Esophagus muscularis mucosa (tissue), 4 donors: ENCODE data around the gene PRDM15.

ENCODE experiments used
- EP300 ChIP-seq: sonication (generic); formaldehyde crosslinking; IDR thresholded peaks from one replicate; pipeline ENCODE4 v1.6.1; 2017; ENCODE audit warnings: antibody characterized with exemption
- POLR2A ChIP-seq: fragments of 450-650 bp; IDR thresholded peaks from one replicate; pipeline ENCODE4 v1.6.1; 2017; ENCODE audit warnings: antibody characterized with exemption, moderate library complexity, mild to moderate bottlenecking, low read depth
- POLR2AphosphoS5 ChIP-seq, 2 donors: sonication (generic); formaldehyde crosslinking; IDR thresholded peaks; one replicate each; pipeline ENCODE4 v1.6.1; 2017; ENCODE audit warnings: antibody characterized with exemption in 2 of 2
- TF ChIP-seq, protein P1 (sequence below), 3 experiments: fragments of 200-600 bp in 2 of 3; fragments of 450-650 bp in 1 of 3; sonication (generic) in 2 of 3; IDR thresholded peaks; one replicate each; pipeline ENCODE4 v1.5.1; 2017 to 2019; ENCODE audit warnings: antibody characterized with exemption in 3 of 3, mild to moderate bottlenecking in 2 of 3, moderate library complexity in 1 of 3

GRCh38 chr21:41761934-41762635 is 117.1 kb downstream of the PRDM15 start:
- TF ChIP-seq, protein P1, sequence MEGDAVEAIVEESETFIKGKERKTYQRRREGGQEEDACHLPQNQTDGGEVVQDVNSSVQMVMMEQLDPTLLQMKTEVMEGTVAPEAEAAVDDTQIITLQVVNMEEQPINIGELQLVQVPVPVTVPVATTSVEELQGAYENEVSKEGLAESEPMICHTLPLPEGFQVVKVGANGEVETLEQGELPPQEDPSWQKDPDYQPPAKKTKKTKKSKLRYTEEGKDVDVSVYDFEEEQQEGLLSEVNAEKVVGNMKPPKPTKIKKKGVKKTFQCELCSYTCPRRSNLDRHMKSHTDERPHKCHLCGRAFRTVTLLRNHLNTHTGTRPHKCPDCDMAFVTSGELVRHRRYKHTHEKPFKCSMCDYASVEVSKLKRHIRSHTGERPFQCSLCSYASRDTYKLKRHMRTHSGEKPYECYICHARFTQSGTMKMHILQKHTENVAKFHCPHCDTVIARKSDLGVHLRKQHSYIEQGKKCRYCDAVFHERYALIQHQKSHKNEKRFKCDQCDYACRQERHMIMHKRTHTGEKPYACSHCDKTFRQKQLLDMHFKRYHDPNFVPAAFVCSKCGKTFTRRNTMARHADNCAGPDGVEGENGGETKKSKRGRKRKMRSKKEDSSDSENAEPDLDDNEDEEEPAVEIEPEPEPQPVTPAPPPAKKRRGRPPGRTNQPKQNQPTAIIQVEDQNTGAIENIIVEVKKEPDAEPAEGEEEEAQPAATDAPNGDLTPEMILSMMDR (IDR thresholded peaks at IDR 0.05): no peak
- TF ChIP-seq POLR2AphosphoS5 (IDR thresholded peaks at IDR 0.05) (no peak), POLR2A (no peak), EP300 (no peak)
